GM13977 (cell line): ENCODE data around the gene ACAP3.

Experiments used
- DNase-seq: peaks from one replicate; pipeline ENCODE4 v3.0.0; 2012; ENCODE audit warnings: low spot score
- CTCF ChIP-seq: IDR thresholded peaks from 2 replicates; pipeline ENCODE4 v1.5.1; 2012; ENCODE audit warnings: mild to moderate bottlenecking, control low read depth; ENCODE audit not compliant: insufficient read depth; ENCODE audit errors: extremely low read depth, missing control alignments
- in situ Hi-C: fragments of 300-500 bp; cut with MboI; formaldehyde crosslinking; loops from one replicate; pipeline ENCODE4 v1.12.0; 2022; ENCODE audit warnings: low sequenced_read_pairs, low pct_unique_long_range_greater_than_20kb, mixed read lengths, inconsistent platforms; ENCODE audit not compliant: unreplicated experiment

The ACAP3 gene

GRCh38 chr1:1283821-1284220, 23.9 kb downstream of the ACAP3 start:
- in situ Hi-C loops: no loop called here
- peak; percentile 32 for TF ChIP-seq CTCF
- peak; percentile 89 for DNase-seq

GRCh38 chr1:1282998-1283397, 24.7 kb downstream of the ACAP3 start:
- no peak for TF ChIP-seq CTCF
- in situ Hi-C loops: no loop called here
- DNase-seq: no peak

GRCh38 chr1:1281533-1282321, 26.0 kb downstream of the ACAP3 start:
- in situ Hi-C loops: no loop called here
- no peak for TF ChIP-seq CTCF
- no peak for DNase-seq

- in situ Hi-C loops: no loop called here
- DNase-seq: no peak
- no peak for TF ChIP-seq CTCF
Observed at GRCh38 chr1:1280782-1281481, 26.8 kb downstream of the ACAP3 start.

GRCh38 chr1:1279028-1279427, 28.7 kb downstream of the ACAP3 start:
- no peak for DNase-seq
- in situ Hi-C loops: no loop called here
- TF ChIP-seq CTCF: no peak

- in situ Hi-C loops: no loop called here
- TF ChIP-seq CTCF: no peak
- no peak for DNase-seq
Observed at GRCh38 chr1:1278620-1279019, 29.1 kb downstream of the ACAP3 start.
